ENCODE data around the gene TAGLN. TPM values are rescaled to one million over a fixed set of nuclear protein-coding genes. Genes with fewer than 3 reads are reported as not detected.
"Not testable (repeated sequence)": the region's sequence is repeated elsewhere in the genome, so short reads cannot be mapped to it uniquely, and the experiment has no call there.

TAGLN gene
- polyA plus RNA-seq, 1 donor = 806 TPM

- peaks cover 11% of the 10 kb centered on the region for H3K9me3 ChIP-seq (ENCODE audit: control insufficient read depth, low read depth, low read length)
- DNase-seq = no peak
- no peak overlapping the region for H3K4me3 ChIP-seq (ENCODE audit: low read length)
- WGBS (ENCODE audit: insufficient coverage, low lambda C conversion rate) = 73% methylated on average over 2 of the region's 17 CpGs
- no peaks in the 10 kb centered on the region for H3K27me3 ChIP-seq (ENCODE audit: control insufficient read depth, insufficient read depth, low read length)
- H3K27ac ChIP-seq (ENCODE audit: low read length) = peak overlapping the region; percentile 40
- H3K36me3 ChIP-seq (ENCODE audit: control insufficient read depth, insufficient read depth, low read length) = peaks cover 27% of the 10 kb centered on the region
- H3K4me1 ChIP-seq (ENCODE audit: control insufficient read depth, insufficient read depth, low read length) = no peaks in the 10 kb centered on the region
These were observed 5.3 kb downstream of the TAGLN start for GRCh38 chr11:117204283-117205080.

- H3K27ac ChIP-seq (ENCODE audit: low read length) = no peak overlapping the region
- H3K36me3 ChIP-seq (ENCODE audit: control insufficient read depth, insufficient read depth, low read length) = peaks cover 27% of the 10 kb centered on the region
- no peaks in the 10 kb centered on the region for H3K27me3 ChIP-seq (ENCODE audit: control insufficient read depth, insufficient read depth, low read length)
- no peaks in the 10 kb centered on the region for H3K4me1 ChIP-seq (ENCODE audit: control insufficient read depth, insufficient read depth, low read length)
- peaks cover 11% of the 10 kb centered on the region for H3K9me3 ChIP-seq (ENCODE audit: control insufficient read depth, low read depth, low read length)
- DNase-seq = no peak
- no peak overlapping the region for H3K4me3 ChIP-seq (ENCODE audit: low read length)
- no CpG with 5 or more reads among the region's 11 CpGs for WGBS (ENCODE audit: insufficient coverage, low lambda C conversion rate)
These were observed 6.1 kb downstream of the TAGLN start for GRCh38 chr11:117205211-117205818.

- not testable (repeated sequence) for H3K27me3 ChIP-seq (ENCODE audit: control insufficient read depth, insufficient read depth, low read length); DNase-seq
- peaks cover 27% of the 10 kb centered on the region for H3K36me3 ChIP-seq (ENCODE audit: control insufficient read depth, insufficient read depth, low read length)
These were observed 6.9 kb downstream of the TAGLN start for GRCh38 chr11:117206111-117206510.

GRCh38 chr11:117206859-117207258, 7.7 kb downstream of the TAGLN start:
- DNase-seq; H3K4me1 ChIP-seq (ENCODE audit: control insufficient read depth, insufficient read depth, low read length); H3K27me3 ChIP-seq (ENCODE audit: control insufficient read depth, insufficient read depth, low read length); H3K4me3 ChIP-seq (ENCODE audit: low read length); H3K27ac ChIP-seq (ENCODE audit: low read length): not testable (repeated sequence)
- Histone ChIP-seq H3K9me3 (ENCODE audit: control insufficient read depth, low read depth, low read length) (peaks cover 11% of the 10 kb centered on the region), H3K36me3 (ENCODE audit: control insufficient read depth, insufficient read depth, low read length) (peaks cover 27% of the 10 kb centered on the region)
- WGBS (ENCODE audit: insufficient coverage, low lambda C conversion rate) = no CpG with 5 or more reads among the region's 11 CpGs

More at GRCh38 chr11:117206111-117206510, 6.9 kb downstream of the TAGLN start:
- H3K27ac ChIP-seq (ENCODE audit: low read length); H3K4me3 ChIP-seq (ENCODE audit: low read length); H3K4me1 ChIP-seq (ENCODE audit: control insufficient read depth, insufficient read depth, low read length): not testable (repeated sequence)
- no CpG with 5 or more reads among the region's 8 CpGs for WGBS (ENCODE audit: insufficient coverage, low lambda C conversion rate)
- H3K9me3 ChIP-seq (ENCODE audit: control insufficient read depth, low read depth, low read length) = peaks cover 11% of the 10 kb centered on the region

- not testable (repeated sequence) for H3K27me3 ChIP-seq (ENCODE audit: control insufficient read depth, insufficient read depth, low read length); DNase-seq; H3K27ac ChIP-seq (ENCODE audit: low read length); H3K4me1 ChIP-seq (ENCODE audit: control insufficient read depth, insufficient read depth, low read length); H3K4me3 ChIP-seq (ENCODE audit: low read length)
- Histone ChIP-seq H3K9me3 (ENCODE audit: control insufficient read depth, low read depth, low read length) (peaks cover 11% of the 10 kb centered on the region), H3K36me3 (ENCODE audit: control insufficient read depth, insufficient read depth, low read length) (peaks cover 26% of the 10 kb centered on the region)
- WGBS (ENCODE audit: insufficient coverage, low lambda C conversion rate) = no CpG with 5 or more reads among the region's 5 CpGs
These were observed 8.3 kb downstream of the TAGLN start for GRCh38 chr11:117207481-117207880.

- H3K27me3 ChIP-seq (ENCODE audit: control insufficient read depth, insufficient read depth, low read length); DNase-seq; H3K4me3 ChIP-seq (ENCODE audit: low read length); H3K27ac ChIP-seq (ENCODE audit: low read length); H3K4me1 ChIP-seq (ENCODE audit: control insufficient read depth, insufficient read depth, low read length); H3K9me3 ChIP-seq (ENCODE audit: control insufficient read depth, low read depth, low read length): not testable (repeated sequence)
- WGBS (ENCODE audit: insufficient coverage, low lambda C conversion rate) = no CpG with 5 or more reads among the region's 13 CpGs
- H3K36me3 ChIP-seq (ENCODE audit: control insufficient read depth, insufficient read depth, low read length) = peaks cover 29% of the 10 kb centered on the region
These were observed 9.5 kb downstream of the TAGLN start for GRCh38 chr11:117208710-117209109.

GRCh38 chr11:117209351-117210125, 10.4 kb downstream of the TAGLN start:
- H3K27me3 ChIP-seq (ENCODE audit: control insufficient read depth, insufficient read depth, low read length); H3K27ac ChIP-seq (ENCODE audit: low read length); DNase-seq; H3K4me3 ChIP-seq (ENCODE audit: low read length); H3K4me1 ChIP-seq (ENCODE audit: control insufficient read depth, insufficient read depth, low read length); H3K9me3 ChIP-seq (ENCODE audit: control insufficient read depth, low read depth, low read length): not testable (repeated sequence)
- peaks cover 25% of the 10 kb centered on the region for H3K36me3 ChIP-seq (ENCODE audit: control insufficient read depth, insufficient read depth, low read length)
- 93% methylated on average over 3 of the region's 8 CpGs for WGBS (ENCODE audit: insufficient coverage, low lambda C conversion rate)

GRCh38 chr11:117210620-117211019, 11.4 kb downstream of the TAGLN start:
- Histone ChIP-seq H3K4me3 (ENCODE audit: low read length) (no peak overlapping the region), H3K36me3 (ENCODE audit: control insufficient read depth, insufficient read depth, low read length) (peaks cover 18% of the 10 kb centered on the region), H3K27me3 (ENCODE audit: control insufficient read depth, insufficient read depth, low read length) (no peaks in the 10 kb centered on the region), H3K9me3 (ENCODE audit: control insufficient read depth, low read depth, low read length) (no peaks in the 10 kb centered on the region), H3K4me1 (ENCODE audit: control insufficient read depth, insufficient read depth, low read length) (no peaks in the 10 kb centered on the region), H3K27ac (ENCODE audit: low read length) (no peak overlapping the region)
- no CpG with 5 or more reads among the region's 3 CpGs for whole genome bisulfite sequencing (ENCODE audit: insufficient coverage, low lambda C conversion rate)
- DNase-seq = no peak

GRCh38 chr11:117212697-117213355, 13.7 kb downstream of the TAGLN start:
- Histone ChIP-seq H3K4me3 (ENCODE audit: low read length) (no peak overlapping the region), H3K36me3 (ENCODE audit: control insufficient read depth, insufficient read depth, low read length) (peaks cover 35% of the 10 kb centered on the region), H3K4me1 (ENCODE audit: control insufficient read depth, insufficient read depth, low read length) (no peaks in the 10 kb centered on the region), H3K9me3 (ENCODE audit: control insufficient read depth, low read depth, low read length) (no peaks in the 10 kb centered on the region), H3K27me3 (ENCODE audit: control insufficient read depth, insufficient read depth, low read length) (no peaks in the 10 kb centered on the region), H3K27ac (ENCODE audit: low read length) (no peak overlapping the region)
- no peak for DNase-seq
- 100% methylated on average over 2 of the region's 11 CpGs for whole genome bisulfite sequencing (ENCODE audit: insufficient coverage, low lambda C conversion rate)

Measured in large intestine (tissue), 3 donors.